ENCODE measurements around the gene RWDD2A.
A peak's percentile ranks its signal among the peaks of the same experiment; 100 is the strongest.
"Not testable (repeated sequence)": the region's sequence is repeated elsewhere in the genome, so short reads cannot be mapped to it uniquely, and the experiment has no call there.

The RWDD2A gene

DNA sequence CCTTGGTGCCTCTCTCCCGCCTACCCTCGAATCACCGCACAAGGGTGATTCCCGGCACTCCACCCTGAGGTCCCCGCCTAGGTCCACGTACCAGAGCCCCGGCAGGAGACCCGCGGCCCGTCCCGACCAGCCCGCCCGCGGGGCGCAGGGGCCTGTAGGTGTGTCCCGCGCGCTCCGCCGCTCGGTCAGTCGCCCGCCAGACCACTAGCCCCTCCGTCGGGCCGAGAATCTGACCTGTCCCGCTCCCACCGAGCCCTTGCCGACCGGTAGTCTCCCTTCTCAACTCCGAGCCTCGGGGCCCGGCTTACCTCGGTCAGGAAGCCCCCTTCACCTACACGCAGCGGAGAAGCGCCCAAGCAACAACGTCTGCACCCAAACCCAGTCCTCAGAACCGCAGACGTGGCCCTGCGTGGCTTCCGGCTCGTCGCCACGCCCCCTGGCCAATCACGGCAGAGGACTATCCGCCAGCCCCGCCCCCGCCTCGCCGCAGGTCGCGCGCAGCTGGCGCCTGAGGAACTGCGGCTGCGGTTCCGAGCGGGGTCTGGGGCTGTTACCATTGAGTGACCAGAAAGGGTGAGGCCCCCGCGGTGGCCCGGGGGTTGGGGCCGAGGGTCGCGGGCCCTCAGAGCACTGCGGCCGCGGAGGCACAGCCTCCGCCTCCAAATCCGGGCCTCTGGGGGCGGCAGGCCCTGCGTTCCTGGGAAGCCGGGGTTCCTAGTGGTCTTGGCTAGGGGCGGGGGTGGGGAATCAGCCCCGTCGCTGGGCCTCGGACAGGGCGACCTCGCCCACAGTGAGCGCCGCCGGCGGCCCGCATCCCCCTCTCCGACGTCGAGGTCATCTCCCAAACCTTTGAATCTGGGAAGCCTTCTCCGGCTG lies at the start of gene RWDD2A, which contains the start of gene PGM3:
Gene RWDD2A, plus strand, starts transcription at position 487 of the 876 bp plus-strand sequence. CDS start 1,095 bp downstream, outside the sequence.
Gene PGM3, minus strand, starts transcription at position 395 of the 876 bp plus-strand sequence. CDS start 2,253 bp downstream, outside the sequence.
- DNase-seq: peak; percentile 47

DNA sequence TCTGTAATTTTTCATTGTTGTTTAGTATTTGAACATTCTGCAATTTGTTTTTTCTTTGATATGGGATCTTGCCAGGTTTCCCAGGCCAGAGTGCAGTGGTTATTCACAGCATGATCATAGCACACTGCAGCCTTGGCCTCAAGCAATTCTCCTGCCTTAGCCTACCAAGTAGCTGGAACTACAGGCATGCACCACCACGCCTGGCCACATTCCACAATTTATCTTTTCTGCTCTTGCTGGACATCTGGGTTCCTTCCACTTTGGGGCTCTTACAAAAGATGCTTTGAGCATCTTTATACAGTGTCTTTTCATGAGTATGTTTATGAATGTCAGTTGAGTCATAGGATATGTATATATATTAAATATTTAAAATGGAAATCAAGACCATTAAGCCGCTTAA lies 42.0 kb upstream of the RWDD2A start:
- no peak for DNase-seq

DNA sequence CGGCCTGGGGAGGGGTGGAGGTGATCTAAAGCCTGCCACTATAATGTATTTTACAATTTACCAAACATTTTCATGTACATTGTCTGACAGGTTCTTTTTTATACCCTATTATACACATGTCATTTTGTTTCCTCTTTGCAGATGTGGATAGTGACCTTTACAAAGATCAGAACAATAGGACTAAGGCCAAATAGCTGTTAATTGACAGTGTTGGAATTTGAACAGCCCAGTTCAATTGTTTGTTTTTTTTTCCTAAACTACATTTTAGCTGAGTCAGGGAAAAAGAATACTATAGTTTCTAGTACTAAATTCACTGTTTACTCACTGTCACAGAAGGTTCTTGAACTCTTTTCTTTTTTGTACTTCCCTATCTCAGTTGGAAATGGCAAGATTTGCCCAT lies 40.2 kb upstream of the RWDD2A start:
- no peak for DNase-seq

GRCh38 chr6:83153883-83154521 lies 39.2 kb upstream of the RWDD2A start:
- DNase-seq: no peak

- DNase-seq: no peak
Observed at GRCh38 chr6:83155794-83156193, 37.4 kb upstream of the RWDD2A start.

DNA sequence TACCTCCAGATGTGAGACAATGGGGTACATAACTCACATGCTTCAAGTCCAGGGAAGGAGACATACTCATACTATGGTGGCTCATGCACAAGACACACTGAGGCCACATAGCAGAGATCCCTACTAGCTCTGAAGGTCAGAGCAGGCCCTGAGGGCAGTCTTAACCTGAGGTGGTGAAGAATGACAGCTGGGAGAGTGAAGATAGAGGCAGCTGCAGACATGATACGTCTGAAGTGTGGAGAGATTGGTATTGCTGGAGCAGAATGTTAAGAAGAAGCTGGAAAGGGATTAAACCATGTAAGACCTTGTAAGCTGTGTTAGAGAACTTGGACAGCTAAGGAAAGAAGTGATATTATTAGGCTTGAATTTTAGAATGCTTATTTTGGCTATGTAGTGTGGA lies 33.0 kb upstream of the RWDD2A start:
- no peak for DNase-seq

DNA sequence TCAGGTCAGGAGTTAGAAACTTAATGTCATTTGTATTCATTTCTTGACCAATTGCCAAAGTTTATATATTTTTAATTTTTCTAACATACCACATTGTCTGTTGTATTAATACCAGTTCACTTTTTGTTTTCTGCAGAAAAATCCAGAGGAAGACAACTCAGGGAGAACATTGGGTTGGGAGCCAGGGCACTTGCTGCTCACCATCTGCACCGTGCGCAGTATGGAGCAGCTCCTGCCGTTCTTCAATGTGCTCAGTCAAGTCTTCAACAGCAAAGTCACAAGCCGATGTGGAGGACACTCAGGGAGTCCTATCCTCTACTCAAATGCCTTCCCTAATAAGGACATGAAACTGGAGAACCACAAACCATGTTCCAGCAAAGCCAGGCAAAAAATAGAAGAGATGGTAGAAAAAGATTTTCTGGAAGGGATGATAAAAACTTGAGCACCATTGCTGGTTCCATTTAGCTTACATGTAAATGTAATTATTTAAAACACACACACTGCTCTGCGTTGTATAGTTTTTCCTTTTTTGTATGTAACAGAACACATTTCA lies 25.4 kb upstream of the RWDD2A start:
- no peak for DNase-seq

DNA sequence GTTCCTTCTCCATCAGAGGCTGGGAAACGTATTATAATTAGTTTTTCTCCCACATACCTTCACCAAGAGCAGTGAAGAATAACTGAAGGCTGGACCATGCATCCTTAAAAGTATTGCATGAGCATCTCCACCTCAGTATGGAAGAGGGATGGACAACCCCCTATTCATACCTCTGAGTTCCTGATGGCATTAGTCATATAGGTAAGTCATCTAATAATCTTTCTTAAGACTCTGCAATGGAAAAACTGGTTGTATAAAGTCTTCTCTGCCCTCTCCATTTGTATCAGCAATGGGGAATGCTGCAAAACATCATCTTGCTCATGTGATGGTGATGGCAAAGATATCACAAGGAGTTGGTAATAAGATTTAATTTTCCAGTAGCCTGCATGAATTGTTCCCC lies 24.6 kb upstream of the RWDD2A start:
- no peak for DNase-seq

- no peak for DNase-seq
Observed at GRCh38 chr6:83169106-83169505, 24.1 kb upstream of the RWDD2A start.

DNA sequence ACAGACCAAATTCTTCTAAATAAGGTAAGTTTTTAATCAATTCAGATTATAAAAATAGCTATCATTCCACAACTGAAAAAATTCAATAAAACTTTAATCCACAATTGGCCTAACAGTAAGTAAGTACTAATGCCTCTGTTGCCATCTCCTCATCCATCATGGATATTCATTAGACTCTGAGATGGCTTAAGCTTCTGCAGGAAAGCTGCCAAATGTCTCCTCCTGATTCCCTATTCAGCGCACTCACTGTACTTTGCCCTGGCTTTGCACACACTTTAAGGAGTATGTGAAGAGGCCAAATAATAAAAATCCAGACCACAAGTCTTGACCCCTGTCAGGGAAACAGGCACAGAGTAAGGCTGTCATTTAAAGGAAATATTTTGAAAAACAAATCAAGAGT lies 23.6 kb upstream of the RWDD2A start:
- no peak for DNase-seq

DNA sequence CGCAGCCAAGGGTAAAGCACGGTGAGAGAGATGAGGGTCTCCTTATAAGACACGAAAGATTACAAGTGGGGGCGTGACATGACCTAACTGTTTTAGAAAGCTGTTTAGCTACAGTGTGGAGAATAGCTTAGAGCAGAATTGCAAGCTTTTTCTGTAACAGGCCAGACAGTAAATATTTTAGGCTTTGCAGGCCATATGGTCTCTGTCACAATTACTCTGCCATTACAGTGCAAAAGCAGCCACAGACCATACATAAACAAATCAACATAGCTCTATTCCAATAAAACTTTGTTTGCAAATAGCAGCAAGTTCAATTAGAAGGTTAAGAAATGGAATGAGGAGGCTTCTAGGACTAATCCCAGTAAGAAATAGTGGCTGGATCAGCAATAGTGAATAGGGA lies 16.9 kb upstream of the RWDD2A start:
- no peak for DNase-seq

- DNase-seq: no peak
Observed at GRCh38 chr6:83180426-83180950, 12.7 kb upstream of the RWDD2A start.

GRCh38 chr6:83182114-83182513 lies 11.0 kb upstream of the RWDD2A start:
- DNase-seq: no peak

GRCh38 chr6:83183082-83183828 lies 9.9 kb upstream of the RWDD2A start:
- no peak for DNase-seq

DNA sequence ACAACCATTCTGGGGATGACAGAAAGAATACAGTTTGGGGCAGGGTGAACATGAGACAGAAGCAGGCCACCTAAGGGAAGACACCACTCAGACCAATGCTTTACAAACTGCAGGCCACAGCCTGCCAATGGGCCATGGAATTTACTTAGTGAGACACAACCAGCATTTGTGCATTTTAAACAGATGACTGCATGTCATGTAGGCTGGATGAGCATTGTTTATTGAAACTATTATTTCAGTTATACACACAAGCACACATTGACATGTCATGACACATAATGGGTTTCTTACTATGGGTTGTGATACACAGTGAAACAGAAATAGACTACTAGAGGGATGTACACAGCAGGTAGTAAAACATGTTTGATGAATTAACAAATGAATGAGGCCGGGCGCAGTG lies 8.1 kb upstream of the RWDD2A start:
- DNase-seq: no peak

DNA sequence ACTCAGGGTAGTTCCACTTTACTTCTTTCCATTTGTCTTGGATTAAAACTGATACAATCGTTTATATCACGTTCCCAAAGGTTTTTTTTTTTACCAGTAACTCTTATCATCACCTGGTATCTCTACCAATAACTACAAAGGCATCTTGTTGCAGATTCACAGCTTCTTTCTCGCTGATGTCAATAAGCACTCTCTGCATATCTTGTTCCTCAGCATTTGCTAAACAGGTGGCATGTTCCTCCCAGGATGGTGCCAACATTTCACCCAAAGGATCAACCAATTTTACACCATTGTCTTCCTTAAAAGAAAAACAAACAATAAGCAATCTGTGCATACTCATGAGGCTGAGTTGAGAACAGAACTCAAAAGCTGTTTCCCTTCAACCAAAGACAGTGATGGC lies 4.7 kb upstream of the RWDD2A start:
- no peak for DNase-seq

DNA sequence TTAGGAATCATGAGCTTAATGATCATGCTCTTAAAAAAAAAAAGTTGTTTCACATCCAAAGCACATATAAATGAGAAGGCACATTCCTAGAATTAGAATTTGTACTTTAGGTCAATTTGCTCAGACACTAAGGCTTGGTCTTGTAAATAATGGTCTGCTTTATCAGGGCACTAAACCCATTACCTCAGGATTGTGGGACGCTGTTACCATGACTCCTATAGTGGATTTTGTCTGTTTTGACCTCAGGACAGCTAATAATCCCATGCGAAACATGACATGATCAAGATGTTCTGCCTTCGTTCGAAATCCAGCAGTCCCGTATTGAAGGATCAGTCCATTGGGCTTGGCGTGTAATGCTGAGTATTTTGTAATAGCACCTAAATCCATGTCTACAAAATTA lies 2.5 kb upstream of the RWDD2A start:
- DNase-seq: no peak

GRCh38 chr6:83191974-83192373 lies 1.2 kb upstream of the RWDD2A start:
- DNase-seq: not testable (repeated sequence)

- no peak for DNase-seq
Observed at GRCh38 chr6:83192456-83192855, 701 bp upstream of the RWDD2A start.

DNA sequence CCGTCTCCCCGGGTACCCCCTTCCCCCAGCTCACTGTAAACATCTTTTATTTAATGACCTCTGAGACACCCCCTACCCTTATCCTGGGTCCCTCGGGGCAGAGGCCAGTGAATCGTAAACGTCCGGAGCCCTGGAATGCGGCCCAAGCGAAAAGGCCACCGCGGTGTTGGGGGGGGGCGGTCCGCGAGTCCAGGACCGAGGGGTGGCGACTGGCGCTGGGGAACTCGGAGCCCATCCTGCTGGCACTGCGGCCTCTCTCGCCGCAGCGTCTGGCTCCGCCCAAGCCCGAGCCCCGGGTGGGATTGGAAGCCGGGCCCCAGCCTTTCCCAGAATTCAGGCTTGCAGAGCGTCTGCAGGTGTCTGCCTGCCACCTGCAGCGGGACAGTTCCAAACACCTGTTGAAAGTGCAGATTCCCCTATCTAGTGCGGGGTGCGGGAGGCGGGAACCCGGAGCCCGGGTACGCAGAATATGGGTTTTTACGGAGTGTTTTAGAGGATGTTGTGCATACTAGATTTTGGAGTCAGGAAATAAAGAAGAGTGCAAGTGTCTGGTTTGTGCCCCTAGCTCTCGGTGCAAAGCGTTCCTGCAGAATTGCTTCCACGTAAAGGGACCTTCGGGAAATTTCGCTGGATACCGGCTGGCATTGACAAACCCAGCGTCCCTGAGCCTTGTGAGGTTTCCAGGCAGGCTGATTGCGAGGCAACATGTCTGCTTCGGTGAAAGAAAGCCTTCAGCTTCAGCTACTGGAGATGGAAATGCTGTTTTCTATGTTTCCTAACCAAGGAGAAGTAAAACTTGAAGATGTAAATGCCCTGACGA lies 800 bp downstream of the RWDD2A start:
- peak; percentile 15 for DNase-seq

- no peak for DNase-seq
Observed at GRCh38 chr6:83198486-83199172, 5.5 kb downstream of the RWDD2A start.

Data from NCI-H510A (cell line).